ENCODE results near the gene WHRN. TPM values are rescaled to one million over a fixed set of nuclear protein-coding genes. Genes with fewer than 3 reads are reported as not detected.

WHRN gene
- total RNA-seq, 1 donor from 2014 or later, result 12.2 TPM

DNA sequence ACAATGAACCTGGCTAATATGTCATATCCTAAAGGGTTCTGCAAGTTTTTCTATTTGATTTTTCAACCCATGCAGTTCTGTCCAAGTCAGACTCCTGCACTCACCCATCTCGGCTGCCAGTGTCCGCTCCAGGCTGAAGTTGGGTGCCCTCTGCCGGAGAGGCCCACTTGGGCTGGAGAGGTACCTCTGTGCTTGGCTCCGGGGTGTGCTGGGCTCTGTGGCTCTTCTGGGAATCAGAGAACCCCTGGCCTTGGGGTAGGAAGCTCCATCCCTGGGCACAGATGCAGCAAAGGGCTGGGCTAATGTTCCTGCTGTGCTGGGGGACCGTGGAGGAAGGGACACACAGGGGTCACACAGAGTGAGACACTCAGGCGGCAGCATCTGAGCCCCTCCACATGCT, 149.5 kb downstream of the WHRN start:
- TF ChIP-seq CTCF (conservative IDR thresholded peaks at IDR 0.05), result no peak
- Mint-ChIP-seq H3K36me3 (peaks cover 7% of the 10 kb centered on the region), H3K27ac (no peak overlapping the region), H3K9me3 (no peaks in the 10 kb centered on the region), H3K27me3 (no peaks in the 10 kb centered on the region), H3K4me1 (ENCODE audit: unreplicated experiment) (no peaks in the 10 kb centered on the region), H3K4me3 (no peak overlapping the region)
- no peak for DNase-seq (ENCODE audit: extremely low spot score, unreplicated experiment)

Other genes with a start within 250 kb of the WHRN start
- gene ORM1, start 182.4 kb downstream of the WHRN start, total RNA-seq (ENCODE audit: low replicate concordance), result 0.65 and 1.6 TPM in 2 replicates
- gene ORM2, start 175.6 kb downstream of the WHRN start, total RNA-seq (ENCODE audit: low replicate concordance), result not detected in 2 replicates
- gene AKNA, start 117.5 kb downstream of the WHRN start, total RNA-seq (ENCODE audit: low replicate concordance), result 11.5 and 14.0 TPM in 2 replicates
- 110 and 147 TPM in 2 replicates for gene ATP6V1G1, start 82.3 kb upstream of the WHRN start, total RNA-seq (ENCODE audit: low replicate concordance)
- 6.5 and 6.6 TPM in 2 replicates for gene TMEM268, start 105.8 kb upstream of the WHRN start, total RNA-seq (ENCODE audit: low replicate concordance)
- not detected in 2 replicates for gene TEX53, start 152.3 kb upstream of the WHRN start, total RNA-seq (ENCODE audit: low replicate concordance)
- not detected in 2 replicates for gene TEX48, start 176.7 kb upstream of the WHRN start, total RNA-seq (ENCODE audit: low replicate concordance)